ENCODE measurements around the gene ACOT2. TPM values are rescaled to one million over a fixed set of nuclear protein-coding genes. Genes with fewer than 3 reads are reported as not detected.
A peak's percentile ranks its signal among the peaks of the same experiment; 100 is the strongest.
"Not testable (repeated sequence)": the region's sequence is repeated elsewhere in the genome, so short reads cannot be mapped to it uniquely, and the experiment has no call there.

ACOT2 gene, protein sequence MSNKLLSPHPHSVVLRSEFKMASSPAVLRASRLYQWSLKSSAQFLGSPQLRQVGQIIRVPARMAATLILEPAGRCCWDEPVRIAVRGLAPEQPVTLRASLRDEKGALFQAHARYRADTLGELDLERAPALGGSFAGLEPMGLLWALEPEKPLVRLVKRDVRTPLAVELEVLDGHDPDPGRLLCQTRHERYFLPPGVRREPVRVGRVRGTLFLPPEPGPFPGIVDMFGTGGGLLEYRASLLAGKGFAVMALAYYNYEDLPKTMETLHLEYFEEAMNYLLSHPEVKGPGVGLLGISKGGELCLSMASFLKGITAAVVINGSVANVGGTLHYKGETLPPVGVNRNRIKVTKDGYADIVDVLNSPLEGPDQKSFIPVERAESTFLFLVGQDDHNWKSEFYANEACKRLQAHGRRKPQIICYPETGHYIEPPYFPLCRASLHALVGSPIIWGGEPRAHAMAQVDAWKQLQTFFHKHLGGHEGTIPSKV
- polyA plus RNA-seq (2012; rRNA removed) = 45.6 and 46.7 TPM in 2 replicates
- polyA plus RNA-seq (2012; cell fraction: cytosol; rRNA removed) = 27.4 and 37.8 TPM in 2 replicates
- polyA plus RNA-seq (2012; cell fraction: nucleus; rRNA removed) = 46.2 and 61.3 TPM in 2 replicates

GRCh38 chr14:73569185-73569958 is at the start of gene ACOT2:
Gene ACOT2 (plus strand): TSS chr14:73569213. CDS start chr14:73569241, 28 bp downstream.
- Histone ChIP-seq H3K27ac (ENCODE audit: low read depth in 2 of 2, low read length in 1 of 2) (peak within 1 kb of the TSS; percentile 70 to 88), H2AFZ (ENCODE audit: low read depth) (peak within 1 kb of the TSS; percentile 98), H3K9ac (peak within 1 kb of the TSS; percentile 91), H3K4me2 (peak within 1 kb of the TSS; percentile 74), H3K4me3 (ENCODE audit: low read depth in 2 of 2, low read length in 1 of 2) (peak within 1 kb of the TSS; percentile 56 to 70), H3K4me1 (ENCODE audit: control insufficient read depth in 1 of 2, insufficient read depth in 2 of 2, low read depth in 1 of 2, low read length in 1 of 2) (peaks cover 5 to 12% of the 10 kb centered on the region in 2 experiments; a peak in 3 of 4 replicates), H3K79me2 (ENCODE audit: insufficient read depth) (peaks cover 14% of the 10 kb centered on the region)
- CTCF ChIA-PET = interaction anchor here (0.6 to 1.7 kb wide), 4 partner anchors 64 to 1181 kb away, joined by 3 to 7 read pairs (median 5); no protein-coding TSS in a partner anchor
- not testable (repeated sequence) for H4K20me1 ChIP-seq (ENCODE audit: insufficient read depth); H3F3A ChIP-seq (replicated peaks; ENCODE audit: insufficient read depth); H3K9me2 ChIP-seq; H3K36me3 ChIP-seq (replicated peaks in 1 of 2; ENCODE audit: control insufficient read depth in 1 of 2, insufficient read depth in 2 of 2, low read length in 1 of 2); H3K9me3 ChIP-seq; H3K27me3 ChIP-seq (ENCODE audit: insufficient read depth)
- POLR2A ChIA-PET = interaction anchor here (0.6 to 2.2 kb wide), 10 partner anchors 10 to 104 kb away, joined by 3 to 8 read pairs (median 4); partner anchors contain the start of genes ACOT6 and RIOX1
- DNase-seq = peak; percentile 90
- TF ChIP-seq CTCF (IDR thresholded peaks at IDR 0.05) (0 out of 2 replicates have a peak, but pooled peaks have one; percentile 18), MAX (IDR thresholded peaks at IDR 0.05; ENCODE audit: low read depth) (peak; percentile 58), CHD2 (IDR thresholded peaks at IDR 0.05; ENCODE audit: low read length, partially characterized antibody) (peak; percentile 52), YY1 (IDR thresholded peaks at IDR 0.05; ENCODE audit: low read depth) (peak; percentile 84), SIN3A (IDR thresholded peaks at IDR 0.05; ENCODE audit: borderline replicate concordance, low read depth, low read length) (0 out of 2 replicates have a peak, but pooled peaks have one; percentile 28), POLR2AphosphoS5 (IDR thresholded peaks at IDR 0.05; ENCODE audit: low read depth, low read length) (peak; percentile 87), TAF1 (IDR thresholded peaks at IDR 0.05; ENCODE audit: borderline replicate concordance, low read depth, low read length) (peak; percentile 88)
- 5% methylated on average over 16 of the region's 83 CpGs for WGBS (ENCODE audit: low lambda C conversion rate)

- Histone ChIP-seq H3K27ac (ENCODE audit: low read depth in 2 of 2, low read length in 1 of 2) (no peak overlapping the region), H2AFZ (ENCODE audit: low read depth) (no peak overlapping the region), H3K4me2 (no peak overlapping the region), H4K20me1 (ENCODE audit: insufficient read depth) (no peaks in the 10 kb centered on the region), H3F3A (replicated peaks; ENCODE audit: insufficient read depth) (no peaks in the 10 kb centered on the region), H3K36me3 (replicated peaks in 1 of 2; ENCODE audit: control insufficient read depth in 1 of 2, insufficient read depth in 2 of 2, low read length in 1 of 2) (no peaks in the 10 kb centered on the region), H3K9me3 (no peaks in the 10 kb centered on the region), H3K4me3 (ENCODE audit: low read depth in 2 of 2, low read length in 1 of 2) (no peak overlapping the region), H3K4me1 (ENCODE audit: control insufficient read depth in 1 of 2, insufficient read depth in 2 of 2, low read depth in 1 of 2, low read length in 1 of 2) (peaks cover 0 to 2% of the 10 kb centered on the region in 2 experiments; a peak in 1 of 4 replicates), H3K9me2 (no peaks in the 10 kb centered on the region), H3K27me3 (ENCODE audit: insufficient read depth) (no peaks in the 10 kb centered on the region), H3K79me2 (ENCODE audit: insufficient read depth) (no peaks in the 10 kb centered on the region), H3K9ac (no peak overlapping the region)
- DNase-seq = peak; percentile 1
- TF ChIP-seq, protein P1, sequence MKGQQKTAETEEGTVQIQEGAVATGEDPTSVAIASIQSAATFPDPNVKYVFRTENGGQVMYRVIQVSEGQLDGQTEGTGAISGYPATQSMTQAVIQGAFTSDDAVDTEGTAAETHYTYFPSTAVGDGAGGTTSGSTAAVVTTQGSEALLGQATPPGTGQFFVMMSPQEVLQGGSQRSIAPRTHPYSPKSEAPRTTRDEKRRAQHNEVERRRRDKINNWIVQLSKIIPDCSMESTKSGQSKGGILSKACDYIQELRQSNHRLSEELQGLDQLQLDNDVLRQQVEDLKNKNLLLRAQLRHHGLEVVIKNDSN (IDR thresholded peaks at IDR 0.05; ENCODE audit: borderline replicate concordance, low read depth) = no peak
- TF ChIP-seq GABPA (IDR thresholded peaks at IDR 0.05; ENCODE audit: low read depth) (no peak), MXI1 (IDR thresholded peaks at IDR 0.05; ENCODE audit: low read depth, low read length) (no peak), EZH2phosphoT487 (IDR thresholded peaks at IDR 0.05; ENCODE audit: borderline replicate concordance, low read depth) (no peak), TCF12 (IDR thresholded peaks at IDR 0.05) (no peak), RAD21 (IDR thresholded peaks at IDR 0.05; ENCODE audit: low read length) (no peak), POLR2AphosphoS5 (IDR thresholded peaks at IDR 0.05; ENCODE audit: low read depth, low read length) (no peak), FOXM1 (IDR thresholded peaks at IDR 0.05; ENCODE audit: low read depth) (no peak), SIN3A (IDR thresholded peaks at IDR 0.05; ENCODE audit: borderline replicate concordance, low read depth, low read length) (no peak), YY1 (IDR thresholded peaks at IDR 0.05; ENCODE audit: low read depth) (no peak), NRF1 (IDR thresholded peaks at IDR 0.05; ENCODE audit: low read depth, low read length) (no peak), MEF2A (IDR thresholded peaks at IDR 0.05; ENCODE audit: borderline replicate concordance, low read depth) (no peak), TAF1 (IDR thresholded peaks at IDR 0.05; ENCODE audit: borderline replicate concordance, low read depth, low read length) (no peak)
- 94% methylated on average over 4 of the region's 4 CpGs for WGBS (ENCODE audit: low lambda C conversion rate)
- POLR2A ChIA-PET = no interaction called here
- CTCF ChIA-PET = interaction anchor here (7.3 kb wide), 1 partner anchor 11 kb away, joined by 52 read pairs; no protein-coding TSS in a partner anchor
Measured at GRCh38 chr14:73521229-73521628, 47.8 kb upstream of the ACOT2 start.

Data from SK-N-SH (cell line).